Umbilical cord (tissue), 2 donors: ENCODE data around the gene CXCL3. TPM values are rescaled to one million over a fixed set of nuclear protein-coding genes. Genes with fewer than 3 reads are reported as not detected.

Experiments
- DNase-seq: peaks from one replicate; pipeline ENCODE4 v3.0.0-alpha.2; 2015; ENCODE audit warnings: low spot score
- total RNA-seq: library from RNA; depleted of rRNA; stranded (reverse); fragments of >200 nt; gene quantifications from one replicate; pipeline ENCODE4 v1.2.3, GENCODE V29; 2014; ENCODE audit warnings: low replicate concordance; ENCODE audit not compliant: insufficient read depth

The CXCL3 gene
- total RNA-seq, 1 donor from 2014 or later, result 7.0 TPM

GRCh38 chr4:74014332-74014731 lies 24.2 kb downstream of the CXCL3 start:
- no peak for DNase-seq

GRCh38 chr4:74013264-74013663 lies 25.2 kb downstream of the CXCL3 start:
- DNase-seq, result no peak

GRCh38 chr4:74012130-74012529 lies 26.4 kb downstream of the CXCL3 start:
- no peak for DNase-seq

GRCh38 chr4:74009307-74009706 lies 29.2 kb downstream of the CXCL3 start:
- no peak for DNase-seq

GRCh38 chr4:74006009-74006476 lies 32.4 kb downstream of the CXCL3 start:
- no peak for DNase-seq

GRCh38 chr4:74005528-74005927 lies 33.0 kb downstream of the CXCL3 start:
- DNase-seq, result no peak

GRCh38 chr4:74004668-74005067 lies 33.8 kb downstream of the CXCL3 start:
- DNase-seq, result no peak

GRCh38 chr4:74000301-74000700 lies 38.2 kb downstream of the CXCL3 start:
- no peak for DNase-seq

GRCh38 chr4:73998040-73999011 lies 40.2 kb downstream of the CXCL3 start, which contains the start of gene CXCL5:
TSS of gene CXCL5 (minus strand) at chr4:73998677. CDS start at chr4:73998581, 96 bp downstream.
- DNase-seq, result peak; percentile 21

GRCh38 chr4:73992050-73992449 lies 46.4 kb downstream of the CXCL3 start:
- no peak for DNase-seq

- no peak for DNase-seq
Measured at GRCh38 chr4:73991742-73992000, 46.8 kb downstream of the CXCL3 start.

GRCh38 chr4:73990988-73991741 lies 47.3 kb downstream of the CXCL3 start:
- DNase-seq, result no peak

GRCh38 chr4:73989928-73990327 lies 48.6 kb downstream of the CXCL3 start:
- no peak for DNase-seq

- DNase-seq, result no peak
Measured at GRCh38 chr4:73989031-73989430, 49.5 kb downstream of the CXCL3 start.

- no peak for DNase-seq
Measured at GRCh38 chr4:73988061-73988460, 50.4 kb downstream of the CXCL3 start, which contains the start of gene PPBP. TSS of gene PPBP (minus strand) at chr4:73988190. CDS start at chr4:73988103, 87 bp downstream.

Other genes starting within 250 kb of the CXCL3 start
- gene CXCL6, start 202.0 kb downstream of the CXCL3 start, total RNA-seq, result 1.2 TPM
- gene PF4V1, start 185.4 kb downstream of the CXCL3 start, total RNA-seq, result not detected
- gene CXCL1, start 169.3 kb downstream of the CXCL3 start, total RNA-seq, result 56.1 TPM
- not detected for gene PF4, start 56.7 kb downstream of the CXCL3 start, total RNA-seq
- 22.6 TPM for gene PPBP, start 50.5 kb downstream of the CXCL3 start, total RNA-seq
- 2.6 TPM for gene CXCL5, start 40.0 kb downstream of the CXCL3 start, total RNA-seq
- 32.0 TPM for gene CXCL2, start 60.5 kb upstream of the CXCL3 start, total RNA-seq
- 37.6 TPM for gene MTHFD2L, start 119.4 kb upstream of the CXCL3 start, total RNA-seq